ENCODE data around the gene BASP1. TPM values are rescaled to one million over a fixed set of nuclear protein-coding genes. Genes with fewer than 3 reads are reported as not detected.
"Not testable (repeated sequence)": the region's sequence is repeated elsewhere in the genome, so short reads cannot be mapped to it uniquely, and the experiment has no call there.

The BASP1 gene
- total and polyA plus RNA-seq, 7 experiments from 2014 or later: 0.23 to 9.6 (median 1.2) TPM; not detected in 1

DNA sequence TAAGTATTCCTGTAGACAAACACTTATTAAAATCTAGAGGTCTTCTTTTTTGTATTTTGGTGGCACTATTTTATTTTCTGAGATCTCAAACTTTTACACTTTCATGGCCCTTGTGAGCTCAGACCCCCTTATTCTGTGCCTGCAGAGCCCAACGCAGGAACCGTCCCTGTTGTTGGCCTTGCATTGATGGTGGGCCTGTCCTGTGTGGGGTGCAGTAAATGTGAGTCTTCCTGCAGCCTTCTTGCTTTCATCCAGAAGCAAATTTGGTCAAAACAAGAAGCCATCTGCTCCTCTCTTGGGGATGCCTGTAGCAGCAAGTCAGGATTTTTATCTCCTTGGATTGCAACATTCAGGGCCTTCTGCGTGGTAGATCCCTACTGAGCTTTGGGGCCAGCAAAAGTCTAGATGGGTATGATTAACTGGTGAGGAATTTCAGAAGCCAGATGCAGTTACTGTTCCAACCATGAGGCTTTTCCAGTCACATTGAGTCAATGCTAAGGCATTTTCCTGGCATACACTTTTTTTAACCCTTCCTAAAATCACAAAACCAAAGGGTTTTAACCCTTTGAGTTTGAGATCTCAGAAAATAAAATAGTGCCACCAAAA, 31.7 kb downstream of the BASP1 start:
- H3K36me3 Mint-ChIP-seq: peaks cover 0 to 3% (median 0%) of the 10 kb centered on the region in 5 donors
- ChIA-PET POLR2A (no interaction called here), CTCF (no interaction called here)
- H3K4me3 Mint-ChIP-seq: no peak overlapping the region
- Histone ChIP-seq H3K27ac (ENCODE audit: low read depth, low read length) (no peak overlapping the region), H3K36me3 (ENCODE audit: control insufficient read depth in 2 of 3, insufficient read depth in 3 of 3, low read length in 3 of 3) (no peaks in the 10 kb centered on the region), H3K9me3 (ENCODE audit: control insufficient read depth in 2 of 3, low read length in 3 of 3) (no peaks in the 10 kb centered on the region), H3K4me1 (ENCODE audit: control insufficient read depth in 2 of 2, insufficient read depth in 2 of 2, low read length in 2 of 2) (no peaks in the 10 kb centered on the region), H3K4me3 (ENCODE audit: low read length) (no peak overlapping the region), H3K27me3 (ENCODE audit: control insufficient read depth in 2 of 2, insufficient read depth in 2 of 2, low read length in 2 of 2) (no peaks in the 10 kb centered on the region)
- no peaks in the 10 kb centered on the region for H3K4me1 Mint-ChIP-seq
- no peak for DNase-seq
- intact Hi-C loops (cut with micrococcal nuclease): no loop called here
- H3K27me3 Mint-ChIP-seq: peaks cover 0 to 8% (median 3%) of the 10 kb centered on the region in 5 donors
- H3K27ac Mint-ChIP-seq: no peak overlapping the region
- ATAC-seq: no peak
- H3K9me3 Mint-ChIP-seq: peaks cover 0 to 9% (median 2%) of the 10 kb centered on the region in 11 donors

DNA sequence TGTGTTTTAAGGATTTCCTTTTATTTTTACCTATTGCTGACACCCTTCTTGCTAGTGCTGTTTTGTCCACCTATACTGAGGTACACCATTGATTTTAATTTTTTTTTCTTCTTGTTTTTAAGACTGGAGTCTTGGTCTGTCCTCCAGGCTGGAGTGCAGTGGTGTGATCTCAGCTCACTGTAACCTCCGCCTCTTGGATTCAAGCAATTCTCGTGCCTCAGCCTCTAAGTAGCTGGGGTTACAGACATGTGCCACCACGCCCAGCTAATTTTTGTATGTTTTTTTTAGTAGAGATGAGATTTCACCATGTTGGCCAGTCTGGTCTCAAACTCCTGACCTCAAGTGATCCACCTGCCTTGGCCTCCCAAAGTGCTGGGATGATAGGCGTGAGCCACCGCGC, 32.4 kb downstream of the BASP1 start:
- DNase-seq; H3K9me3 ChIP-seq (ENCODE audit: control insufficient read depth in 2 of 3, low read length in 3 of 3); H3K4me1 ChIP-seq (ENCODE audit: control insufficient read depth in 2 of 2, insufficient read depth in 2 of 2, low read length in 2 of 2); CTCF ChIA-PET; H3K36me3 ChIP-seq (ENCODE audit: control insufficient read depth in 2 of 3, insufficient read depth in 3 of 3, low read length in 3 of 3); H3K27me3 Mint-ChIP-seq; POLR2A ChIA-PET; H3K27ac Mint-ChIP-seq; H3K4me3 ChIP-seq (ENCODE audit: low read length); intact Hi-C loops (cut with micrococcal nuclease); H3K36me3 Mint-ChIP-seq; H3K4me3 Mint-ChIP-seq; ATAC-seq; H3K27ac ChIP-seq (ENCODE audit: low read depth, low read length); H3K4me1 Mint-ChIP-seq; H3K9me3 Mint-ChIP-seq; H3K27me3 ChIP-seq (ENCODE audit: control insufficient read depth in 2 of 2, insufficient read depth in 2 of 2, low read length in 2 of 2): not testable (repeated sequence)

DNA sequence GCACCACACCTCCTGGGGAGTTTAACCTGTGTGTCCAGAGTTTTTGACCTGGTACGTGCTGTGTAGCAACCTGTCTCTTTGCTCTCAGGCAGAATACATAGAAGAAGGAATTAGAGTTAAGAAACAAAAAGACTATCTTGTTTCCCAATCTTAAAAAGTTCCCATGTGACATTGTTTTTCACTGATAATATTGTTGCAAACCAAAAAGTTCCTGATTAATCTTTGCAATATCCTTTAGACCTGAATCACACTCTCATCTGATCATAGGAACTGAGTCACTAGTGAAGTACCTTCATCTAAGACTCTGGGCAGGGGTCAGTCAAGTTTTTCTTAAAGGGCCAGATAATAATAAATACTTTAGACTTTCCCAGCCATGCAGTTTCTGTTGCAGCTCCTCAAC, 35.1 kb downstream of the BASP1 start:
- no peak overlapping the region for H3K27ac ChIP-seq (ENCODE audit: low read depth, low read length)
- H3K4me1 ChIP-seq (ENCODE audit: control insufficient read depth in 2 of 2, insufficient read depth in 2 of 2, low read length in 2 of 2): no peaks in the 10 kb centered on the region
- ChIA-PET CTCF (interaction anchor here (0.7 kb wide), 1 partner anchor 1701 kb away, joined by 5 read pairs; no protein-coding TSS in a partner anchor), POLR2A (no interaction called here)
- H3K36me3 ChIP-seq (ENCODE audit: control insufficient read depth in 2 of 3, insufficient read depth in 3 of 3, low read length in 3 of 3): no peaks in the 10 kb centered on the region
- Mint-ChIP-seq H3K4me3 (no peak overlapping the region), H3K27ac (no peak overlapping the region), H3K4me1 (peaks cover 0 to 4% (median 0%) of the 10 kb centered on the region in 7 donors), H3K36me3 (no peaks in the 10 kb centered on the region), H3K27me3 (peaks cover 0 to 8% (median 4%) of the 10 kb centered on the region in 5 donors), H3K9me3 (peaks cover 0 to 9% (median 3%) of the 10 kb centered on the region in 11 donors)
- DNase-seq (no peak), ATAC-seq (no peak)
- intact Hi-C loops (cut with micrococcal nuclease): no loop called here
- no peaks in the 10 kb centered on the region for H3K27me3 ChIP-seq (ENCODE audit: control insufficient read depth in 2 of 2, insufficient read depth in 2 of 2, low read length in 2 of 2)
- H3K4me3 ChIP-seq (ENCODE audit: low read length): no peak overlapping the region
- no peaks in the 10 kb centered on the region for H3K9me3 ChIP-seq (ENCODE audit: control insufficient read depth in 2 of 3, low read length in 3 of 3)

DNA sequence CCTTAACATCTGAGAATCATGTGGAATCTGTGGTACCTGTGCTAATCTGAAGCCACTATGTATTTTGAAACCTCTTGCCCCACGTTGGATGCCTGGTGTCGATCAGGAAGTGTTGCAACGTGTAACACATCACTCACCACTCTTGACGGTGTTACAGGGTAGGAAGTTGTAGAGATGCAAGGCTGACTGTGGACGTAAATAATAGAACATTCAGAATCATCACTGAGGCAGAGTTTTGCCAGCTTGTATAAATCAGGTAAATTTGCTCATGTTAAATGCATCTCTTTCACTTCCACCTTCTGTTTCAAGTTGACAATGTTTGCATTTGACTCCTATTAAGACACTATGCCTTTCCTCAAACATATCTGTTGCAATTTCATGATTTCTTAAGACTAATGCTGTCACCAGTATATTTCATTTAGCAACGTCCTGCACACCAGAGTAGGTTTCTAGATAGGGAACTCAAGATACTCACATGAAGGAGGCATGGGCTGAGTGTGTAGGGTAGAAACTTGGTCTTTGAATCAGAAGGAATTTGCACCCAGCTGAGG, 38.1 kb downstream of the BASP1 start:
- ATAC-seq: peak; percentile 84
- Histone ChIP-seq H3K4me1 (ENCODE audit: control insufficient read depth in 2 of 2, insufficient read depth in 2 of 2, low read length in 2 of 2) (no peaks in the 10 kb centered on the region), H3K4me3 (ENCODE audit: low read length) (no peak overlapping the region)

DNA sequence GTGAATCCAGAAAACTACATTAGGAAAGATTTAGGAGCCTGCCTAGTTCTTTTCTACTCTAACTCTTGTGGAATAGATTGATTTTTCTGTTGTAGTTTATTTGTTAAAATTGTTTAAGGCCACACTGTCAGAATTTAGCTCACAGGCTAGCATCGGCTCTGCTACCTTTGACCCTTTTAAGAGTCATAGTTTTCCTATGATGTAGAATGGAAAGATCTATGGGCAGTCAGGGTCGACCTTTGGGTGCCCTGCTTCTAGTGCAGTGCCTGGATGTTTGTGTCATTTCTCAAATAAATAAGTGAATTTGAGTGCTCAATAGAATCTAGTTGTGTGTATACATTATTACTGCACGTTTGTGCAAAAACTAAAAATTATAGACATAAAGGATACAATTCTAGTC, 38.7 kb downstream of the BASP1 start:
- no peak overlapping the region for H3K4me3 Mint-ChIP-seq
- no peaks in the 10 kb centered on the region for H3K9me3 ChIP-seq (ENCODE audit: control insufficient read depth in 2 of 3, low read length in 3 of 3)
- ChIA-PET POLR2A (no interaction called here), CTCF (no interaction called here)
- intact Hi-C loops (cut with micrococcal nuclease): no loop called here
- H3K4me1 Mint-ChIP-seq: peaks cover 0 to 4% (median 0%) of the 10 kb centered on the region in 7 donors
- H3K27ac ChIP-seq (ENCODE audit: low read depth, low read length): no peak overlapping the region
- no peaks in the 10 kb centered on the region for H3K27me3 ChIP-seq (ENCODE audit: control insufficient read depth in 2 of 2, insufficient read depth in 2 of 2, low read length in 2 of 2)
- no peak overlapping the region for H3K4me3 ChIP-seq (ENCODE audit: low read length)
- ATAC-seq (no peak), DNase-seq (no peak)
- peaks cover 0 to 8% (median 4%) of the 10 kb centered on the region in 5 donors for H3K27me3 Mint-ChIP-seq
- no peaks in the 10 kb centered on the region for H3K4me1 ChIP-seq (ENCODE audit: control insufficient read depth in 2 of 2, insufficient read depth in 2 of 2, low read length in 2 of 2)
- peaks cover 0 to 21% (median 5%) of the 10 kb centered on the region in 11 donors for H3K9me3 Mint-ChIP-seq
- H3K27ac Mint-ChIP-seq: no peak overlapping the region
- no peaks in the 10 kb centered on the region for H3K36me3 ChIP-seq (ENCODE audit: control insufficient read depth in 2 of 3, insufficient read depth in 3 of 3, low read length in 3 of 3)
- H3K36me3 Mint-ChIP-seq: no peaks in the 10 kb centered on the region

More for the DNA sequence above, 38.1 kb downstream of the BASP1 start:
- CTCF ChIA-PET: no interaction called here
- intact Hi-C loops (cut with micrococcal nuclease): no loop called here
- POLR2A ChIA-PET: no interaction called here
- Histone ChIP-seq H3K27me3 (ENCODE audit: control insufficient read depth in 2 of 2, insufficient read depth in 2 of 2, low read length in 2 of 2) (no peaks in the 10 kb centered on the region), H3K27ac (ENCODE audit: low read depth, low read length) (no peak overlapping the region), H3K36me3 (ENCODE audit: control insufficient read depth in 2 of 3, insufficient read depth in 3 of 3, low read length in 3 of 3) (no peaks in the 10 kb centered on the region), H3K9me3 (ENCODE audit: control insufficient read depth in 2 of 3, low read length in 3 of 3) (no peaks in the 10 kb centered on the region)
- DNase-seq: no peak
- Mint-ChIP-seq H3K27me3 (peaks cover 0 to 8% (median 4%) of the 10 kb centered on the region in 5 donors), H3K36me3 (no peaks in the 10 kb centered on the region), H3K9me3 (peaks cover 0 to 19% (median 5%) of the 10 kb centered on the region in 11 donors), H3K27ac (no peak overlapping the region), H3K4me3 (no peak overlapping the region), H3K4me1 (peaks cover 0 to 4% (median 0%) of the 10 kb centered on the region in 7 donors)

DNA sequence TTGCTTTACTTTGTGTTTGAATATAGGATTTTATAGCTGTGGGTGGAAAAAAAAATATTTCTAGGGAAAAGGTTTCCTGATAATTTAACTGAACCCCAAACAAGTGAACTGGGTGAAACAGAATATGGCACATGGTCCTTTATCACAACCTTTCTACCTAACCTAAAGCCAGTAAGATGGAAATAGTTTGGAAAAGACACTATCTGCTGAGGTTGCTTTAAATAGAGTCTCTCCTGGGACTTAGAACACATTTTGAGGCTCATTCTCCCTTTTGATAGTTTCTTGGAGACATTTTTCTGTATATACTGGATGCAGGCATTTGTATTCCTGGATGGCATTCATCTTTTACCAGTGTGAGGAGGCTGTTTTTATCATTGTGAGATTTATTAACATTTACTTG, 39.4 kb downstream of the BASP1 start:
- ChIA-PET POLR2A (no interaction called here), CTCF (no interaction called here)
- intact Hi-C loops (cut with micrococcal nuclease): no loop called here
- Mint-ChIP-seq H3K27me3 (peaks cover 0 to 5% (median 3%) of the 10 kb centered on the region in 5 donors), H3K9me3 (peaks cover 0 to 17% (median 2%) of the 10 kb centered on the region in 11 donors), H3K36me3 (no peaks in the 10 kb centered on the region), H3K4me1 (peaks cover 0 to 4% (median 0%) of the 10 kb centered on the region in 7 donors), H3K4me3 (no peak overlapping the region), H3K27ac (no peak overlapping the region)
- no peaks in the 10 kb centered on the region for H3K4me1 ChIP-seq (ENCODE audit: control insufficient read depth in 2 of 2, insufficient read depth in 2 of 2, low read length in 2 of 2)
- no peak overlapping the region for H3K27ac ChIP-seq (ENCODE audit: low read depth, low read length)
- H3K4me3 ChIP-seq (ENCODE audit: low read length): no peak overlapping the region
- no peaks in the 10 kb centered on the region for H3K9me3 ChIP-seq (ENCODE audit: control insufficient read depth in 2 of 3, low read length in 3 of 3)
- ATAC-seq (no peak), DNase-seq (no peak)
- no peaks in the 10 kb centered on the region for H3K27me3 ChIP-seq (ENCODE audit: control insufficient read depth in 2 of 2, insufficient read depth in 2 of 2, low read length in 2 of 2)
- H3K36me3 ChIP-seq (ENCODE audit: control insufficient read depth in 2 of 3, insufficient read depth in 3 of 3, low read length in 3 of 3): no peaks in the 10 kb centered on the region

DNA sequence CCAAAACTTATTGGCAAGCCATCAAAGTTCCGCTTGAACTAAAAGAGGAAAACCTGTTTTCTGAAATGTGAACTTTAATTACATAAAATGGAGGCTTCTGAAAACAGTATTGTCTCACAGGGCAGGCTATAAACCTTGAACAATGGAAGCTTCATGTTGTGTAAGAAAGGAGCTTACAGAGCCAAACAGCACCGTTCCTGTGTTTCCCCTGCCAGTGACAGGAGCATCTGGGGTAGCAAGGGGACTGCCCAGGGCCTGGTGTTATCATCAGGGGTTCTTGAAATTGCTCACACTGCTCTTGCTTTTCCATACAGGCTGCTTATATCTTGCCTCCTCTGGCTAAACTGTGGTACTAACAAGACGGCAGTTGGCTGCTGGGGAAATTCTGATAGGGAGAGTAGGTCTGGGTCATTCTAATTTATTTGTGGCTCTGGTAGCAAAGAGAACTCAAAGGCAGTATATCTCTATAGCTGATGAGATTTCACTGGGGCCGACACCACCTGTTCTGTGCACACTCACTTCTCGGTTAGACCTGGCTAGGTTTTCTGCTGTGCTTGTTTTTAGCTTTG, 40.4 kb downstream of the BASP1 start:
- POLR2A ChIA-PET: no interaction called here
- Histone ChIP-seq H3K9me3 (ENCODE audit: control insufficient read depth in 2 of 3, low read length in 3 of 3) (no peaks in the 10 kb centered on the region), H3K4me3 (ENCODE audit: low read length) (no peak overlapping the region), H3K36me3 (ENCODE audit: control insufficient read depth in 2 of 3, insufficient read depth in 3 of 3, low read length in 3 of 3) (no peaks in the 10 kb centered on the region), H3K27me3 (ENCODE audit: control insufficient read depth in 2 of 2, insufficient read depth in 2 of 2, low read length in 2 of 2) (no peaks in the 10 kb centered on the region), H3K4me1 (ENCODE audit: control insufficient read depth in 2 of 2, insufficient read depth in 2 of 2, low read length in 2 of 2) (no peaks in the 10 kb centered on the region), H3K27ac (ENCODE audit: low read depth, low read length) (no peak overlapping the region)
- Mint-ChIP-seq H3K27ac (no peak overlapping the region), H3K4me3 (no peak overlapping the region), H3K9me3 (peaks cover 0 to 18% (median 2%) of the 10 kb centered on the region in 11 donors), H3K4me1 (peaks cover 0 to 5% (median 0%) of the 10 kb centered on the region in 7 donors), H3K27me3 (peaks cover 0 to 5% (median 0%) of the 10 kb centered on the region in 5 donors), H3K36me3 (no peaks in the 10 kb centered on the region)
- ATAC-seq: no peak
- intact Hi-C loops (cut with micrococcal nuclease): no loop called here
- no peak for DNase-seq
- CTCF ChIA-PET: no interaction called here

Measured in naive thymus-derived CD4-positive, alpha-beta T cell (primary cell).